ENCODE results near the gene UBXN1. TPM values are rescaled to one million over a fixed set of nuclear protein-coding genes. Genes with fewer than 3 reads are reported as not detected.

Gene UBXN1
- total RNA-seq, 1 experiment from 2014 or later: 94.2 TPM

GRCh38 chr11:62664405-62665074, 14.3 kb downstream of the UBXN1 start:
- H3K79me2 ChIP-seq (ENCODE audit: insufficient read depth, low read length): peaks cover 50% of the 10 kb centered on the region
- peak overlapping the region; percentile 99 for H3K4me3 ChIP-seq (replicated peaks in 1 of 2; ENCODE audit: low read depth in 1 of 2, low read length in 2 of 2)
- no peak overlapping the region for H2AFZ ChIP-seq (ENCODE audit: low read depth, low read length, poor library complexity, severe bottlenecking)
- ChIA-PET CTCF (interaction anchor here (0.8 to 1.9 kb wide), 8 partner anchors 10 to 240 kb away, joined by 3 to 6 read pairs (median 4); partner anchors contain the start of genes INTS5 and TUT1), POLR2A (interaction anchor here (0.7 to 8.9 kb wide), 37 partner anchors 10 to 271 kb away, joined by 3 to 195 read pairs (median 5); partner anchors contain the start of genes B3GAT3, EEF1G, GANAB and HNRNPUL2), RAD21 (ENCODE audit: low non-redundant PET in 1 of 2, low total read pairs in 2 of 2, uncharacterized antibody in 2 of 2, unreplicated experiment in 2 of 2) (interaction anchor here in 1 of 2 experiments (1.7 kb wide), 1 partner anchor 11 kb away, joined by 6 read pairs; the partner anchor contains the start of gene INTS5)
- no peaks in the 10 kb centered on the region for H3K9me3 ChIP-seq (ENCODE audit: control insufficient read depth in 1 of 2, insufficient read depth in 1 of 2, low read depth in 1 of 2, low read length in 2 of 2)
- peak overlapping the region; percentile 96 for H3K27ac ChIP-seq (ENCODE audit: low read depth, low read length)
- no peaks in the 10 kb centered on the region for H3K27me3 ChIP-seq (ENCODE audit: insufficient read depth, low read length)
- no peak for DNase-seq (ENCODE audit: low read depth, low spot score)
- H3K4me2 ChIP-seq (ENCODE audit: low read length): peak overlapping the region; percentile 98
- ATAC-seq: peak; percentile 41
- intact Hi-C loops (cut with micrococcal nuclease): no loop called here
- H3K9me2 ChIP-seq (ENCODE audit: insufficient read depth): no peaks in the 10 kb centered on the region
- H3K9ac ChIP-seq (ENCODE audit: low read length): peak overlapping the region; percentile 100
- peaks cover 11 to 32% of the 10 kb centered on the region in 2 experiments; a peak in 3 of 4 replicates for H3K36me3 ChIP-seq (ENCODE audit: control insufficient read depth in 1 of 2, insufficient read depth in 2 of 2, low read length in 2 of 2)
- TSS peak; percentile 76 for BruUV-seq (replicated peaks)
- peaks cover 18 to 37% of the 10 kb centered on the region in 2 experiments; a peak in 3 of 4 replicates for H3K4me1 ChIP-seq (ENCODE audit: control insufficient read depth in 1 of 2, insufficient read depth in 2 of 2, low read length in 2 of 2)
- no peaks in the 10 kb centered on the region for H4K20me1 ChIP-seq (ENCODE audit: insufficient read depth)
- TF ChIP-seq FOSL1 (IDR thresholded peaks at IDR 0.05; ENCODE audit: low read depth) (no peak), CEBPB (IDR thresholded peaks at IDR 0.05; ENCODE audit: low read depth) (no peak), ATF3 (IDR thresholded peaks at IDR 0.05) (no peak), REST (IDR thresholded peaks at IDR 0.05; ENCODE audit: low read depth) (no peak), JUND (IDR thresholded peaks at IDR 0.05) (no peak), TCF7L2 (IDR thresholded peaks at IDR 0.05; ENCODE audit: borderline replicate concordance, extremely low read depth, insufficient read depth, insufficient read length) (no peak), SIN3A (IDR thresholded peaks at IDR 0.05; ENCODE audit: low read depth) (no peak), POLR2AphosphoS5 (IDR thresholded peaks at IDR 0.05; ENCODE audit: low read depth, low read length) (no peak), EGR1 (IDR thresholded peaks at IDR 0.05; ENCODE audit: low read depth) (no peak), CTCF (IDR thresholded peaks at IDR 0.05 in 2 of 3, conservative IDR thresholded peaks at IDR 0.05 in 1 of 3; ENCODE audit: borderline replicate concordance in 1 of 3, insufficient read depth in 1 of 3, low read depth in 2 of 3, low read length in 2 of 3) (no peak), CBX3 (IDR thresholded peaks at IDR 0.05; ENCODE audit: low read depth) (no peak), EZH2phosphoT487 (IDR thresholded peaks at IDR 0.05; ENCODE audit: borderline replicate concordance) (no peak), MAX (IDR thresholded peaks at IDR 0.05) (no peak), YY1 (IDR thresholded peaks at IDR 0.05; ENCODE audit: extremely low read depth, insufficient replicate concordance, low read depth, low read length) (no peak), ZNF274 (IDR thresholded peaks at IDR 0.05; ENCODE audit: low read depth, low read length) (no peak), EZH2 (IDR thresholded peaks at IDR 0.05) (no peak), ZBTB33 (IDR thresholded peaks at IDR 0.05; ENCODE audit: extremely low read depth, insufficient replicate concordance, low read length) (no peak), POLR2A (IDR thresholded peaks at IDR 0.05; ENCODE audit: borderline replicate concordance, extremely low read depth, insufficient read depth, insufficient read length) (no peak), SP1 (IDR thresholded peaks at IDR 0.05; ENCODE audit: low read depth) (no peak)

Data from HCT116 (cell line).